SK-N-SH treated with all-trans-retinoic acid at 6 μM for 48 hours (cell line): ENCODE results near the gene UBE2U.
A peak's percentile ranks its signal among the peaks of the same experiment; 100 is the strongest.
"Not testable (repeated sequence)": the region's sequence is repeated elsewhere in the genome, so short reads cannot be mapped to it uniquely, and the experiment has no call there.

ENCODE experiments used
- ATAC-seq: fragments of 200-7000 bp; cut with Tn5 transposase; 3 replicates; pipeline ENCODE4 v1.9.1; 2020; ENCODE audit warnings: mild to moderate bottlenecking, moderate library complexity
- ARNTL ChIP-seq: fragments of 450-650 bp; formaldehyde crosslinking; IDR thresholded peaks from 2 replicates; pipeline ENCODE4 v1.5.0; 2020; ENCODE audit warnings: low read depth, mild to moderate bottlenecking, moderate library complexity, borderline replicate concordance
- BACH2 ChIP-seq: fragments of 250-450 bp; sonication (Bioruptor Pico); IDR thresholded peaks from 2 replicates; pipeline ENCODE4 v1.9.0; 2021; ENCODE audit warnings: mild to moderate bottlenecking, borderline replicate concordance
- CREB5 ChIP-seq: fragments of 250-450 bp; sonication (Bioruptor Pico); IDR thresholded peaks from 2 replicates; pipeline ENCODE4 v1.5.1; 2020; ENCODE audit warnings: low read depth, mild to moderate bottlenecking, moderate library complexity
- CSDC2 ChIP-seq: fragments of 250-450 bp; sonication (Bioruptor Pico); IDR thresholded peaks from 2 replicates; pipeline ENCODE4 v1.5.0; 2020; ENCODE audit warnings: mild to moderate bottlenecking, moderate library complexity
- CSRNP3 ChIP-seq: fragments of 250-450 bp; sonication (Bioruptor Pico); IDR thresholded peaks from 2 replicates; pipeline ENCODE4 v1.5.1; 2021; ENCODE audit warnings: mild to moderate bottlenecking, moderate library complexity
- ESRRG ChIP-seq: fragments of 250-450 bp; sonication (Bioruptor Pico); IDR thresholded peaks from 2 replicates; pipeline ENCODE4 v1.6.1; 2021; ENCODE audit warnings: mild to moderate bottlenecking
- GLIS3 ChIP-seq: fragments of 250-450 bp; sonication (Bioruptor Pico); IDR thresholded peaks from 2 replicates; pipeline ENCODE4 v1.5.0; 2020; ENCODE audit warnings: mild to moderate bottlenecking, moderate library complexity
- ISL1 ChIP-seq: fragments of 250-450 bp; sonication (Bioruptor Pico); IDR thresholded peaks from 2 replicates; pipeline ENCODE4 v2.1.2; 2022; ENCODE audit warnings: mild to moderate bottlenecking, moderate library complexity
- OSR1 ChIP-seq: fragments of 250-450 bp; sonication (Bioruptor Pico); IDR thresholded peaks from 2 replicates; pipeline ENCODE4 v1.8.0; 2022; ENCODE audit warnings: moderate library complexity, mild to moderate bottlenecking, inconsistent platforms
- PATZ1 ChIP-seq: fragments of 250-450 bp; sonication (Bioruptor Pico); IDR thresholded peaks from 2 replicates; pipeline ENCODE4 v1.8.0; 2020; ENCODE audit warnings: mild to moderate bottlenecking, moderate library complexity, borderline replicate concordance
- POU6F1 ChIP-seq: fragments of 250-450 bp; sonication (Bioruptor Pico); IDR thresholded peaks from 2 replicates; pipeline ENCODE4 v1.8.0; 2021; ENCODE audit warnings: low read depth, mild to moderate bottlenecking, moderate library complexity, borderline replicate concordance
- PPARA ChIP-seq: fragments of 250-450 bp; sonication (Bioruptor Pico); IDR thresholded peaks from 2 replicates; pipeline ENCODE4 v1.5.0; 2020; ENCODE audit warnings: mild to moderate bottlenecking, borderline replicate concordance
- RARB ChIP-seq: fragments of 250-450 bp; sonication (Bioruptor Pico); IDR thresholded peaks from 2 replicates; pipeline ENCODE4 v1.8.0; 2021; ENCODE audit warnings: mild to moderate bottlenecking, moderate library complexity
- SNAI2 ChIP-seq: fragments of 250-450 bp; sonication (Bioruptor Pico); IDR thresholded peaks from 2 replicates; pipeline ENCODE4 v1.5.0; 2020; ENCODE audit warnings: mild to moderate bottlenecking, moderate library complexity
- TCF4 ChIP-seq: fragments of 250-450 bp; sonication (Bioruptor Pico); IDR thresholded peaks from 2 replicates; pipeline ENCODE4 v1.8.0; 2021; ENCODE audit warnings: mild to moderate bottlenecking, moderate library complexity, borderline replicate concordance
- ZC3H10 ChIP-seq: fragments of 250-450 bp; sonication (Bioruptor Pico); IDR thresholded peaks from 2 replicates; pipeline ENCODE4 v1.5.1; 2021; ENCODE audit warnings: mild to moderate bottlenecking, moderate library complexity
- ZFP3 ChIP-seq: fragments of 250-450 bp; sonication (Bioruptor Pico); IDR thresholded peaks from 2 replicates; pipeline ENCODE4 v1.5.0; 2020; ENCODE audit warnings: mild to moderate bottlenecking, moderate library complexity
- ZFP30 ChIP-seq: fragments of 450-650 bp; formaldehyde crosslinking; IDR thresholded peaks from 2 replicates; pipeline ENCODE4 v1.5.0; 2022; ENCODE audit warnings: mild to moderate bottlenecking, moderate library complexity
- ZNF565 ChIP-seq: fragments of 450-650 bp; formaldehyde crosslinking; conservative IDR thresholded peaks from 2 replicates; pipeline ENCODE4 v1.5.0; 2020; ENCODE audit warnings: low read depth, mild to moderate bottlenecking, moderate library complexity
- ZNF70 ChIP-seq: fragments of 450-650 bp; formaldehyde crosslinking; IDR thresholded peaks from 2 replicates; pipeline ENCODE4 v1.5.0; 2020; ENCODE audit warnings: mild to moderate bottlenecking, moderate library complexity
- ZNF8 ChIP-seq: fragments of 450-650 bp; formaldehyde crosslinking; IDR thresholded peaks from 2 replicates; pipeline ENCODE4 v1.5.0; 2020; ENCODE audit warnings: mild to moderate bottlenecking, moderate library complexity

The UBE2U gene

GRCh38 chr1:64235181-64235580, 31.8 kb downstream of the UBE2U start:
- peak; percentile 78 for TF ChIP-seq ISL1 (CRISPR knock-in tag)
- TF ChIP-seq BACH2 (CRISPR knock-in tag): no peak
- peak; percentile 65 for TF ChIP-seq TCF4 (CRISPR knock-in tag)
- TF ChIP-seq, all 23 proteins: peak for 2
- ATAC-seq: no peak

- TF ChIP-seq ZNF8 (CRISPR knock-in tag) (0 out of 2 replicates have a peak, but pooled peaks have one; percentile 19), BACH2 (CRISPR knock-in tag) (no peak), ZFP30 (CRISPR knock-in tag) (no peak)
- TF ChIP-seq, all 23 proteins: peak for 1
- ATAC-seq: no peak
Observed at GRCh38 chr1:64235910-64236309, 32.5 kb downstream of the UBE2U start.

GRCh38 chr1:64236541-64236954, 33.1 kb downstream of the UBE2U start:
- TF ChIP-seq PPARA (CRISPR knock-in tag) (no peak), ZNF70 (CRISPR knock-in tag) (no peak), TCF4 (CRISPR knock-in tag) (no peak), POU6F1 (CRISPR knock-in tag) (no peak), ESRRG (CRISPR knock-in tag) (no peak), ZNF565 (CRISPR knock-in tag) (no peak), ZNF8 (CRISPR knock-in tag) (no peak)
- no peak for ATAC-seq

- not testable (repeated sequence) for ATAC-seq
Observed at GRCh38 chr1:64239519-64239918, 36.1 kb downstream of the UBE2U start.

- ATAC-seq: peak; percentile 62
- TF ChIP-seq PATZ1 (CRISPR knock-in tag): no peak
- TF ChIP-seq ZC3H10 (CRISPR knock-in tag): no peak
- TF ChIP-seq ARNTL (CRISPR knock-in tag): no peak
- no peak for TF ChIP-seq SNAI2 (CRISPR knock-in tag)
- no peak for TF ChIP-seq CREB5 (CRISPR knock-in tag)
- TF ChIP-seq TCF4 (CRISPR knock-in tag): no peak
- TF ChIP-seq BACH2 (CRISPR knock-in tag): no peak
- no peak for TF ChIP-seq ZNF565 (CRISPR knock-in tag)
- no peak for TF ChIP-seq GLIS3 (CRISPR knock-in tag)
- TF ChIP-seq PPARA (CRISPR knock-in tag): no peak
- no peak for TF ChIP-seq ZFP30 (CRISPR knock-in tag)
- TF ChIP-seq OSR1 (CRISPR knock-in tag): no peak
- TF ChIP-seq ISL1 (CRISPR knock-in tag): no peak
- TF ChIP-seq CSRNP3 (CRISPR knock-in tag): no peak
- TF ChIP-seq RARB (CRISPR knock-in tag): no peak
- TF ChIP-seq, all 23 proteins: peak for 0
Observed at GRCh38 chr1:64240206-64240605, 36.8 kb downstream of the UBE2U start.

- no peak for ATAC-seq
- TF ChIP-seq ZNF70 (CRISPR knock-in tag) (peak; percentile 54; the same call in 1 of the 2 replicates), ARNTL (CRISPR knock-in tag) (peak; percentile 19; the same call in 1 of the 2 replicates), GLIS3 (CRISPR knock-in tag) (no peak), CSDC2 (peak; percentile 97), TCF4 (CRISPR knock-in tag) (no peak), SNAI2 (CRISPR knock-in tag) (peak; percentile 94), ZFP30 (CRISPR knock-in tag) (0 out of 2 replicates have a peak, but pooled peaks have one; percentile 48), ZFP3 (peak; percentile 83), PPARA (CRISPR knock-in tag) (no peak), ZNF8 (CRISPR knock-in tag) (peak; percentile 62; the same call in 1 of the 2 replicates), POU6F1 (CRISPR knock-in tag) (no peak), ISL1 (CRISPR knock-in tag) (peak; percentile 73)
Observed at GRCh38 chr1:64241069-64241468, 37.6 kb downstream of the UBE2U start.
